ENCODE measurements around the gene LGALS3BP. TPM values are rescaled to one million over a fixed set of nuclear protein-coding genes. Genes with fewer than 3 reads are reported as not detected.

Gene LGALS3BP
- total and polyA plus RNA-seq, 2 of the 13 experiments (the other 11 are each of a cell fraction or from before 2014, with no cell fraction given), result 137 to 332 TPM

DNA sequence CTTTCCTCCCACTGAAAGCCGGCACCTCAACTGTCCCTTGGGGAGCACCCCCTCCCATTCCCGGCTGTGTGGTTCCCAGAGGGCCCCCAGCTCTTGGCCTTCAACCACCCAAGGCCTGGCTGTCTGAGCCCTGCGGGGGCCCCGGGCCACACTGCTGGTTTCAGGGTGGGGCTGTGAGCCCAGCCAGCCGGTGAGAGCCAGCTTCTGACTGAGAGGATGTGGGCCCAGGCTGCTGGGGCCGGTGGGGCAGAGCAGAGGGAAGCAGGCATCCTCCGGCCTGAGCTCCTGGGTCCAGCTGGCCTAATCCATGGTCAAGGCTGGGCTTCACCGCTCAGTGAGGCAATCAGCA, 875 bp upstream of the LGALS3BP start (continued):
- no peak for TF ChIP-seq ZFP82 (CRISPR knock-in tag; IDR thresholded peaks at IDR 0.05; ENCODE audit: borderline replicate concordance)
- no peak for TF ChIP-seq ZNF782 (CRISPR knock-in tag; IDR thresholded peaks at IDR 0.05; ENCODE audit: borderline replicate concordance)
- TF ChIP-seq ZNF790 (CRISPR knock-in tag; IDR thresholded peaks at IDR 0.05; ENCODE audit: borderline replicate concordance), result 0 out of 2 replicates have a peak, but pooled peaks have one; percentile 9
- TF ChIP-seq HOXA9 (CRISPR knock-in tag; IDR thresholded peaks at IDR 0.05; ENCODE audit: borderline replicate concordance), result no peak
- TF ChIP-seq ZNF563 (CRISPR knock-in tag; IDR thresholded peaks at IDR 0.05), result no peak
- no peak for TF ChIP-seq ZBTB40 (IDR thresholded peaks at IDR 0.05)
- no peak for TF ChIP-seq ZBTB40 (CRISPR knock-in tag; IDR thresholded peaks at IDR 0.05)
- TF ChIP-seq NCOA1 (CRISPR knock-in tag; IDR thresholded peaks at IDR 0.05), result peak; percentile 7; the same call in 1 of the 2 replicates
- no peak for TF ChIP-seq FOXK1 (CRISPR knock-in tag; IDR thresholded peaks at IDR 0.05; ENCODE audit: borderline replicate concordance, low read depth)
- TF ChIP-seq ZNF772 (CRISPR knock-in tag; IDR thresholded peaks at IDR 0.05), result no peak
- TF ChIP-seq, protein P1, sequence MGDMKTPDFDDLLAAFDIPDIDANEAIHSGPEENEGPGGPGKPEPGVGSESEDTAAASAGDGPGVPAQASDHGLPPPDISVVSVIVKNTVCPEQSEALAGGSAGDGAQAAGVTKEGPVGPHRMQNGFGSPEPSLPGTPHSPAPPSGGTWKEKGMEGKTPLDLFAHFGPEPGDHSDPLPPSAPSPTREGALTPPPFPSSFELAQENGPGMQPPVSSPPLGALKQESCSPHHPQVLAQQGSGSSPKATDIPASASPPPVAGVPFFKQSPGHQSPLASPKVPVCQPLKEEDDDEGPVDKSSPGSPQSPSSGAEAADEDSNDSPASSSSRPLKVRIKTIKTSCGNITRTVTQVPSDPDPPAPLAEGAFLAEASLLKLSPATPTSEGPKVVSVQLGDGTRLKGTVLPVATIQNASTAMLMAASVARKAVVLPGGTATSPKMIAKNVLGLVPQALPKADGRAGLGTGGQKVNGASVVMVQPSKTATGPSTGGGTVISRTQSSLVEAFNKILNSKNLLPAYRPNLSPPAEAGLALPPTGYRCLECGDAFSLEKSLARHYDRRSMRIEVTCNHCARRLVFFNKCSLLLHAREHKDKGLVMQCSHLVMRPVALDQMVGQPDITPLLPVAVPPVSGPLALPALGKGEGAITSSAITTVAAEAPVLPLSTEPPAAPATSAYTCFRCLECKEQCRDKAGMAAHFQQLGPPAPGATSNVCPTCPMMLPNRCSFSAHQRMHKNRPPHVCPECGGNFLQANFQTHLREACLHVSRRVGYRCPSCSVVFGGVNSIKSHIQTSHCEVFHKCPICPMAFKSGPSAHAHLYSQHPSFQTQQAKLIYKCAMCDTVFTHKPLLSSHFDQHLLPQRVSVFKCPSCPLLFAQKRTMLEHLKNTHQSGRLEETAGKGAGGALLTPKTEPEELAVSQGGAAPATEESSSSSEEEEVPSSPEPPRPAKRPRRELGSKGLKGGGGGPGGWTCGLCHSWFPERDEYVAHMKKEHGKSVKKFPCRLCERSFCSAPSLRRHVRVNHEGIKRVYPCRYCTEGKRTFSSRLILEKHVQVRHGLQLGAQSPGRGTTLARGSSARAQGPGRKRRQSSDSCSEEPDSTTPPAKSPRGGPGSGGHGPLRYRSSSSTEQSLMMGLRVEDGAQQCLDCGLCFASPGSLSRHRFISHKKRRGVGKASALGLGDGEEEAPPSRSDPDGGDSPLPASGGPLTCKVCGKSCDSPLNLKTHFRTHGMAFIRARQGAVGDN (CRISPR knock-in tag; IDR thresholded peaks at IDR 0.05), result peak; percentile 63; the same call in 1 of the 2 replicates
- no peak for TF ChIP-seq ERF (CRISPR knock-in tag; IDR thresholded peaks at IDR 0.05)
- no peak for TF ChIP-seq ATAD3A (CRISPR knock-in tag; IDR thresholded peaks at IDR 0.05)
- no peak for TF ChIP-seq PAF1 (CRISPR knock-in tag; IDR thresholded peaks at IDR 0.05)
- TF ChIP-seq ZSCAN21 (CRISPR knock-in tag; IDR thresholded peaks at IDR 0.05; ENCODE audit: borderline replicate concordance), result peak; percentile 14
- no peak for TF ChIP-seq NONO (IDR thresholded peaks at IDR 0.05)
- TF ChIP-seq NONO (CRISPR knock-in tag; conservative IDR thresholded peaks at IDR 0.05), result no peak
- no peak for TF ChIP-seq ZFP36 (IDR thresholded peaks at IDR 0.05; ENCODE audit: borderline replicate concordance, low read depth, low read length, partially characterized antibody)
- peak; percentile 78 for TF ChIP-seq ZNF501 (CRISPR knock-in tag; IDR thresholded peaks at IDR 0.05)

Measured in HepG2 (cell line).